ENCODE data around the gene DCAF5. TPM values are rescaled to one million over a fixed set of nuclear protein-coding genes. Genes with fewer than 3 reads are reported as not detected.
"Not testable (repeated sequence)": the region's sequence is repeated elsewhere in the genome, so short reads cannot be mapped to it uniquely, and the experiment has no call there.

DCAF5 gene
- total RNA-seq, 1 donor from 2014 or later: 31.9 TPM

GRCh38 chr14:69097974-69098373, 54.9 kb downstream of the DCAF5 start:
- DNase-seq (ENCODE audit: low spot score) (no peak), ATAC-seq (no peak)

GRCh38 chr14:69096781-69097475, 56.0 kb downstream of the DCAF5 start:
- DNase-seq (ENCODE audit: low spot score) (no peak), ATAC-seq (no peak)

- DNase-seq (ENCODE audit: low spot score): no peak
- ATAC-seq: no peak
Measured at GRCh38 chr14:69096246-69096645, 56.7 kb downstream of the DCAF5 start.

DNA sequence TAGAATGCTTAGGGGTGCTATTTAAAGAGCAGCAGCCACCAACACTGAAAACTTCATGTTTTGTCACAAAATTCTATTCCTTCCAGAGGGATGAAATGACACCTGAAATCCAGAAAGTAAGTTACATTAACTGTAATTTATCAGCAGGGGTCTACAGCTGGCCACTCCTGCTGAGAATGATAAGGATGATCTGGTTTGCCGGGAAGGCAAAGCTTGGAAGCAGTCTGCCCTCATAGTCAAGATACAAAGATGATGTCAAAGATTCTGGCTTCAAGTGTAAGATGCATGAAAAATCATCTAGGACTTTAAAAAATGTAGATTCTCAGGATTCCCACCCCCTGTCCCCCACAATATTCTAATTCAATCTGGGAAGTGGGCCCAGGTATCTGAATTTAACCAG, 58.4 kb downstream of the DCAF5 start:
- ATAC-seq (no peak), DNase-seq (ENCODE audit: low spot score) (no peak)

- ATAC-seq: peak; percentile 28
- no peak for DNase-seq (ENCODE audit: low spot score)
Measured at GRCh38 chr14:69093631-69094421, 59.1 kb downstream of the DCAF5 start.

DNA sequence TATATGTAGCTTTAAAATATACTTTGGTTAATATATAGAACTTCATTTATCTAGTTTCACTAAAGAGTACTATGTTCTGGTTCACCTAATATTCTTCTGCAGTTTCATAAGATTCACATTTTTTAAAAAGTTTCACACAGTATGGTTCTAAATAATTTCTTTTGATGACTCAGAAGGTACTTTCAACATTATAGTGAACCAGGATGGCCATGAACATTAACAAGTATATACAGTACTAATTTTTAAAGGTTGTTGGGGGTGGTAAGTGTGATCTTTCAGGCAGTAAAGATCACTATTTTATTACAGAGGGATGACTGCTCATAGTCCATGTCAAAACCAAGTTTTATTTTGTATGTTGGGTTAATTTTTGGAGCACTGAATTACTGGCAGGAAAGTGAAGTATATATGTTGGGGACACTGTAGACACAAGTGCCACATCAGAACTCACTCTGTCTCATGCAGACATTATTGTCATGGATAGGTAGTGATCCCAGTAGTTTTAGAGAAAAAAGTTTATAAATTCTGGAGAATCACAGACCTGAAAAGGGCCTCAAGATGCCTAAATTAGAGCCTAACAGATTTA, 60.0 kb downstream of the DCAF5 start:
- no peak for ATAC-seq
- no peak for DNase-seq (ENCODE audit: low spot score)

DNA sequence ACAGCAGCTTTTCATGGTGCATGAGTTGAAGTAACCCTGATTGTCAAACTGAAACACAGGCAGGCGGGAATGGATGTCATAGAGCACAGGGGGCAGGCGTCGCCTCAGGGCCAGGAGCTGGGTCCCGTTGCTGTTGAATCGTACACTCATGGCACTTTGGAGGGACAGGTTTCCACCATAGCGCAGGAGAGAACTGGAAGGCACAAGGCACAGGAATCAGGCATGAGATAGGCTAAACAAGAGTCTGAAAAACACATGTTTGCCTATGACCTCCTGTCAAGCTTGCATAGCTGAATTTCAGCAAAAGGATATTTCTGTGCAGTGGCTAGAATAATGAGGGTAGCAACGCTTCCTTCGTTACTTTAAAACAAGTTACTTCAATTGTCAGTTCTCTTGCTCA, 61.2 kb downstream of the DCAF5 start:
- DNase-seq (ENCODE audit: low spot score): no peak

GRCh38 chr14:69091006-69091405, 61.9 kb downstream of the DCAF5 start:
- ATAC-seq (no peak), DNase-seq (ENCODE audit: low spot score) (no peak)

More for the DNA sequence above, 61.2 kb downstream of the DCAF5 start:
- ATAC-seq: no peak

DNA sequence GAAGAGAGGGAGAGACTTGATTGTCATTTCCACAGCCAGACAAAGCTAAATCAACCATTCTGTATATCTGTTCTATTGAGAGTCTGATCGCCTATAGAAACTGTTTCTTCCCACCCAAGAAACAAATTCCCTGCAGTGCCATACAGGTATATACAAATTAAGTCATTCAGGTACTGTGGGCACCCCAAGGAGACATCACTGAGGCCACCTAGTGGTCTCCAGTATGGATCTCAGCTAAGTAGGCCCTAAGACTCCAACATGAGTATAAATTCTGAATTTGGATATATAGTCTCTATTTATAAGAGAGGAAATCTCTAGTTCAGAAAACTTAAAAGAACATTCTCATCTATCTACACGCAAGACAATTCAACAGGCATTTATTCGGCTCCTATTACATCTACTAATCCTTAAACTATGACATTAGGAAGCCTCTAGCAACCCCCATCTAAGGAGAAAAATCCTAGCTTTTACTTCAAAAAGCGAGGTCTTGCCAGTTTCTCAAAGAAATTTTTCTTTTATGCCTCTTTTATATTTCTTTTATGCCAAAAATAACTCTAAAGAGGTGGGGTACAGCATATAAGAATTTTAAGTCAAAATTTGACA, 62.6 kb downstream of the DCAF5 start:
- no peak for DNase-seq (ENCODE audit: low spot score)
- peak; percentile 72 for ATAC-seq

- ATAC-seq: no peak
- no peak for DNase-seq (ENCODE audit: low spot score)
Measured at GRCh38 chr14:69089046-69089445, 63.9 kb downstream of the DCAF5 start.

- ATAC-seq (no peak), DNase-seq (ENCODE audit: low spot score) (no peak)
Measured at GRCh38 chr14:69088586-69088985, 64.3 kb downstream of the DCAF5 start.

GRCh38 chr14:69087061-69087461, 65.9 kb downstream of the DCAF5 start:
- no peak for DNase-seq (ENCODE audit: low spot score)
- ATAC-seq: peak; percentile 83

GRCh38 chr14:69086537-69086936, 66.4 kb downstream of the DCAF5 start:
- ATAC-seq (no peak), DNase-seq (ENCODE audit: low spot score) (no peak)

DNA sequence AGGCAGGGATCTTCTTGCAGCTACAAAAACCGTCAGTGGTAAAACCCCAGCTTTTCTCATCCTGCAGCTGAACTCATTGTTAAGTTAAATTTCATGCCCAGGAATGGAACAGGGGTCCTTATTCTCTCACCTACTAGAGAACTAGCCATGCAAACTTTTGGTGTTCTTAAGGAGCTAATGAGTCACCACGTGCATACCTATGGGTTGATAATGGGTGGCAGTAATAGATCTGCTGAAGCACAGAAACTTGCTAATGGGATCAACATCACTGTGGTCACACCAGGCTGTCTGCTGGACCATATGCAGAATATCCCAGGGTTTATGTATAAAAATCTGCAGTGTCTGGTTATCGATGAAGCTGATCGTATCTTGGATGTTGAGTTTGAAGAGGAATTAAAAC, 68.9 kb downstream of the DCAF5 start:
- DNase-seq (ENCODE audit: low spot score) (no peak), ATAC-seq (no peak)

DNA sequence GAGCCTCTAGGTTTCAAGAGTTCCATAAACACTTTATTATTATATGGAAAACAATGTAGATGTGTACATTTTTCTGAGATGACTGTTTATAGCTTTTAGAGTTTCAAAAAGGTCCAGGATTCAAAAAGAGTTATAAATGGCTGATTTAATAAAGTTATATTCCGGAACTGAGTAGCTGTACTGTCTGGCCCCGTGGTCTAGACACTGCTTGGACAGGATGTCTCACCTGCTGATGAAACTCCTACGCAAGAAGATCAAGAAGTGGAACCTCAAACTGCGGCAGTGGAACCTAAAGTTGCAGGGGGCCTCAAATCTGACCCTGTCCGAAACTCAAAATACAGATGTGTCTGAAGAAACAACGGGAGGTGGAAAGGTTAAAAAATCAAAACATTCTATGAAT, 69.7 kb downstream of the DCAF5 start:
- ATAC-seq (no peak), DNase-seq (ENCODE audit: low spot score) (no peak)

GRCh38 chr14:69081271-69081670, 71.6 kb downstream of the DCAF5 start:
- DNase-seq (ENCODE audit: low spot score) (no peak), ATAC-seq (peak; percentile 87)

- no peak for ATAC-seq
- no peak for DNase-seq (ENCODE audit: low spot score)
Measured at GRCh38 chr14:69079747-69080146, 73.2 kb downstream of the DCAF5 start.

DNA sequence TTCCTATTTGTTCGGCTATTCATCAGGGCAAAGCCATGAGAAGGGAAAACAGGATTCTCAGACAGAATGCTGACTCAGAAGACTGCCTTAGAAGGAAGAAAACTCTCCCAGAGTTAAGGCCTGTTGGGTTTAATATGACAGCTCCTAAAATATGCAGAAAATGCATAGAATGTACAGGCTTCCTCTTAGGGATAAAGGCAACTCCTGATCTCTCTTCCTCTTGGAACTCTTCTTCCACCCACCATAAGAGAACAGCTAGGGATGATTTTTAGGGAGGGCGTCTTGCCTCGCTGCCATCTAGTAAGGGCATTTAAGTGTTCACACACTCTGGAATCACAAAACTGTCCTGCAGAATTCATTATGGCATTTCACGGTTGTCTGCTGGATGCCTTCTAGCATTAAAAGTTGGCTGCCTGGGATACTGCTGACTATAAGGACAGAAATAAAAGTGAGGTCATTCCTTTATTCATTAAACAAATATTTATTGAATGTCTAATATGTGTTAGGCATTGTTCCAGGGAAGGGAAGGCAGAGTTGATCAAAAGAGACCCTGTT, 73.7 kb downstream of the DCAF5 start:
- DNase-seq (ENCODE audit: low spot score): no peak
- ATAC-seq: no peak

GRCh38 chr14:69077841-69078240, 75.1 kb downstream of the DCAF5 start:
- no peak for DNase-seq (ENCODE audit: low spot score)
- ATAC-seq: no peak

- DNase-seq (ENCODE audit: low spot score); ATAC-seq: not testable (repeated sequence)
Measured at GRCh38 chr14:69077185-69077584, 75.7 kb downstream of the DCAF5 start.

- ATAC-seq (no peak), DNase-seq (ENCODE audit: low spot score) (no peak)
Measured at GRCh38 chr14:69076341-69076740, 76.6 kb downstream of the DCAF5 start.

Measured in left lobe of liver (tissue), 2 donors.